SK-N-SH treated with all-trans-retinoic acid at 6 μM for 48 hours (cell line): ENCODE results near the gene MCOLN3.

Source experiments
- ATAC-seq: fragments of 200-7000 bp; cut with Tn5 transposase; 3 replicates; pipeline ENCODE4 v1.9.1; 2020; ENCODE audit warnings: mild to moderate bottlenecking, moderate library complexity
- ARNTL ChIP-seq: fragments of 450-650 bp; formaldehyde crosslinking; IDR thresholded peaks from 2 replicates; pipeline ENCODE4 v1.5.0; 2020; ENCODE audit warnings: low read depth, mild to moderate bottlenecking, moderate library complexity, borderline replicate concordance
- BACH2 ChIP-seq: fragments of 250-450 bp; sonication (Bioruptor Pico); IDR thresholded peaks from 2 replicates; pipeline ENCODE4 v1.9.0; 2021; ENCODE audit warnings: mild to moderate bottlenecking, borderline replicate concordance
- CSDC2 ChIP-seq: fragments of 250-450 bp; sonication (Bioruptor Pico); IDR thresholded peaks from 2 replicates; pipeline ENCODE4 v1.5.0; 2020; ENCODE audit warnings: mild to moderate bottlenecking, moderate library complexity
- ESRRG ChIP-seq: fragments of 250-450 bp; sonication (Bioruptor Pico); IDR thresholded peaks from 2 replicates; pipeline ENCODE4 v1.6.1; 2021; ENCODE audit warnings: mild to moderate bottlenecking
- ISL1 ChIP-seq: fragments of 250-450 bp; sonication (Bioruptor Pico); IDR thresholded peaks from 2 replicates; pipeline ENCODE4 v2.1.2; 2022; ENCODE audit warnings: mild to moderate bottlenecking, moderate library complexity
- OSR1 ChIP-seq: fragments of 250-450 bp; sonication (Bioruptor Pico); IDR thresholded peaks from 2 replicates; pipeline ENCODE4 v1.8.0; 2022; ENCODE audit warnings: moderate library complexity, mild to moderate bottlenecking, inconsistent platforms
- PPARA ChIP-seq: fragments of 250-450 bp; sonication (Bioruptor Pico); IDR thresholded peaks from 2 replicates; pipeline ENCODE4 v1.5.0; 2020; ENCODE audit warnings: mild to moderate bottlenecking, borderline replicate concordance
- RARB ChIP-seq: fragments of 250-450 bp; sonication (Bioruptor Pico); IDR thresholded peaks from 2 replicates; pipeline ENCODE4 v1.8.0; 2021; ENCODE audit warnings: mild to moderate bottlenecking, moderate library complexity
- SNAI2 ChIP-seq: fragments of 250-450 bp; sonication (Bioruptor Pico); IDR thresholded peaks from 2 replicates; pipeline ENCODE4 v1.5.0; 2020; ENCODE audit warnings: mild to moderate bottlenecking, moderate library complexity
- TOX ChIP-seq: fragments of 250-450 bp; sonication (Bioruptor Pico); IDR thresholded peaks from 2 replicates; pipeline ENCODE4 v1.8.0; 2021; ENCODE audit warnings: mild to moderate bottlenecking, moderate library complexity, borderline replicate concordance
- ZC3H10 ChIP-seq: fragments of 250-450 bp; sonication (Bioruptor Pico); IDR thresholded peaks from 2 replicates; pipeline ENCODE4 v1.5.1; 2021; ENCODE audit warnings: mild to moderate bottlenecking, moderate library complexity
- ZFP3 ChIP-seq: fragments of 250-450 bp; sonication (Bioruptor Pico); IDR thresholded peaks from 2 replicates; pipeline ENCODE4 v1.5.0; 2020; ENCODE audit warnings: mild to moderate bottlenecking, moderate library complexity
- ZNF565 ChIP-seq: fragments of 450-650 bp; formaldehyde crosslinking; conservative IDR thresholded peaks from 2 replicates; pipeline ENCODE4 v1.5.0; 2020; ENCODE audit warnings: low read depth, mild to moderate bottlenecking, moderate library complexity
- ZNF70 ChIP-seq: fragments of 450-650 bp; formaldehyde crosslinking; IDR thresholded peaks from 2 replicates; pipeline ENCODE4 v1.5.0; 2020; ENCODE audit warnings: mild to moderate bottlenecking, moderate library complexity
- ZNF8 ChIP-seq: fragments of 450-650 bp; formaldehyde crosslinking; IDR thresholded peaks from 2 replicates; pipeline ENCODE4 v1.5.0; 2020; ENCODE audit warnings: mild to moderate bottlenecking, moderate library complexity
- TF ChIP-seq, protein P1 (sequence below): fragments of 250-450 bp; sonication (Bioruptor Pico); IDR thresholded peaks from 2 replicates; pipeline ENCODE4 v1.5.1; 2021; ENCODE audit warnings: mild to moderate bottlenecking, moderate library complexity
- TF ChIP-seq, protein P2 (sequence below): fragments of 250-450 bp; sonication (Bioruptor Pico); IDR thresholded peaks from 2 replicates; pipeline ENCODE4 v1.5.1; 2020; ENCODE audit warnings: low read depth, mild to moderate bottlenecking, moderate library complexity
- TF ChIP-seq, protein P3 (sequence below): fragments of 250-450 bp; sonication (Bioruptor Pico); IDR thresholded peaks from 2 replicates; pipeline ENCODE4 v1.8.0; 2021; ENCODE audit warnings: low read depth, mild to moderate bottlenecking, moderate library complexity, borderline replicate concordance
- TF ChIP-seq, protein P4 (sequence below): fragments of 250-450 bp; sonication (Bioruptor Pico); IDR thresholded peaks from 2 replicates; pipeline ENCODE4 v1.5.0; 2020; ENCODE audit warnings: mild to moderate bottlenecking, moderate library complexity
- TF ChIP-seq, protein P5 (sequence below): fragments of 250-450 bp; sonication (Bioruptor Pico); IDR thresholded peaks from 2 replicates; pipeline ENCODE4 v1.8.0; 2020; ENCODE audit warnings: mild to moderate bottlenecking, moderate library complexity, borderline replicate concordance

MCOLN3 gene

DNA sequence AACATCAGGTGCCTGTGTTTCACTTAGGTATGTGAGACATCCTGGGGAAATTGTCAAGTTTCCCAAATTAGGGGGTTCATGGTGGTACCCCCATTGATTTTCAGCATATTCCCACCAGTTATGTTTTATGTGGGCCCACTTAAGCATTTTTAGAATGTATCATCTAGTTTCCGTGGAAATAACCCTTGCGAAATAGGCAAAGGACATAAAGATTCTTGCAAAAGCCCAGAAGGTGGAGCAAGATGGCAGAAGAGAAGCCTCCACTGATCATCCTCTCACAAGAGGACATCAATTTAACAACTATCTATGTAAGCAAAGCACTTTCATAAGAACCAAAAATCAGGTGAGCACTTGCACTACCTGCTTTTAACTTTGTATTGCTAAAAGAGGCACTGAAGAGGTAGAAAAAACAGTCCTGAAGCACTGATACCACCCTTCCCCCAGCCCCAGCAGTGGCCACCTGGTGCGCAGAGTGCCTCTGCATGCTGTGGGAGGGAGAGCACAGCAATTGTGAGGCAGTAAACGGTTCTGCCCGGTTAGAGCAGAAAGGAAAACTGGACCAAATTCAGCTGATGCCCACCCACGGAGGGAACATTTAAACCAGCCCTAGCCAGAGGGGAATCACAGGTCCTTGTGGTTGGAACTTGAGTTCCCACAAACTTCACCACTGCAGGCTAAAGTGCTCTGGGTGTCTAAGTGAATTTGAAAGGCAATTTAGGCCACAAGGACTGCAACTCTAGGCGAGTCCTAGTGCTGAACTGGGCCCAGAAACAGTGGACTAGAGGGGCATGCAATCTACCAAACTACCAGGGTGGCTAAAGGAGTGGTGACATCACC lies 74.6 kb downstream of the MCOLN3 start:
- no peak for ATAC-seq
- TF ChIP-seq ZC3H10 (CRISPR knock-in tag): no peak
- no peak for TF ChIP-seq TOX (CRISPR knock-in tag)
- TF ChIP-seq ISL1: no peak
- no peak for TF ChIP-seq ESRRG
- TF ChIP-seq, protein P1, sequence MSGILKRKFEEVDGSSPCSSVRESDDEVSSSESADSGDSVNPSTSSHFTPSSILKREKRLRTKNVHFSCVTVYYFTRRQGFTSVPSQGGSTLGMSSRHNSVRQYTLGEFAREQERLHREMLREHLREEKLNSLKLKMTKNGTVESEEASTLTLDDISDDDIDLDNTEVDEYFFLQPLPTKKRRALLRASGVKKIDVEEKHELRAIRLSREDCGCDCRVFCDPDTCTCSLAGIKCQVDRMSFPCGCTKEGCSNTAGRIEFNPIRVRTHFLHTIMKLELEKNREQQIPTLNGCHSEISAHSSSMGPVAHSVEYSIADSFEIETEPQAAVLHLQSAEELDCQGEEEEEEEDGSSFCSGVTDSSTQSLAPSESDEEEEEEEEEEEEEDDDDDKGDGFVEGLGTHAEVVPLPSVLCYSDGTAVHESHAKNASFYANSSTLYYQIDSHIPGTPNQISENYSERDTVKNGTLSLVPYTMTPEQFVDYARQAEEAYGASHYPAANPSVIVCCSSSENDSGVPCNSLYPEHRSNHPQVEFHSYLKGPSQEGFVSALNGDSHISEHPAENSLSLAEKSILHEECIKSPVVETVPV (CRISPR knock-in tag): no peak
- no peak for TF ChIP-seq SNAI2 (CRISPR knock-in tag)
- no peak for TF ChIP-seq ARNTL
- TF ChIP-seq, protein P2, sequence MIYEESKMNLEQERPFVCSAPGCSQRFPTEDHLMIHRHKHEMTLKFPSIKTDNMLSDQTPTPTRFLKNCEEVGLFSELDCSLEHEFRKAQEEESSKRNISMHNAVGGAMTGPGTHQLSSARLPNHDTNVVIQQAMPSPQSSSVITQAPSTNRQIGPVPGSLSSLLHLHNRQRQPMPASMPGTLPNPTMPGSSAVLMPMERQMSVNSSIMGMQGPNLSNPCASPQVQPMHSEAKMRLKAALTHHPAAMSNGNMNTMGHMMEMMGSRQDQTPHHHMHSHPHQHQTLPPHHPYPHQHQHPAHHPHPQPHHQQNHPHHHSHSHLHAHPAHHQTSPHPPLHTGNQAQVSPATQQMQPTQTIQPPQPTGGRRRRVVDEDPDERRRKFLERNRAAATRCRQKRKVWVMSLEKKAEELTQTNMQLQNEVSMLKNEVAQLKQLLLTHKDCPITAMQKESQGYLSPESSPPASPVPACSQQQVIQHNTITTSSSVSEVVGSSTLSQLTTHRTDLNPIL (CRISPR knock-in tag): no peak
- no peak for TF ChIP-seq ZNF565 (CRISPR knock-in tag)
- TF ChIP-seq ZFP3 (CRISPR knock-in tag): no peak
- no peak for TF ChIP-seq CSDC2 (CRISPR knock-in tag)
- TF ChIP-seq BACH2: no peak
- no peak for TF ChIP-seq ZNF70
- no peak for TF ChIP-seq ZNF8 (CRISPR knock-in tag)

DNA sequence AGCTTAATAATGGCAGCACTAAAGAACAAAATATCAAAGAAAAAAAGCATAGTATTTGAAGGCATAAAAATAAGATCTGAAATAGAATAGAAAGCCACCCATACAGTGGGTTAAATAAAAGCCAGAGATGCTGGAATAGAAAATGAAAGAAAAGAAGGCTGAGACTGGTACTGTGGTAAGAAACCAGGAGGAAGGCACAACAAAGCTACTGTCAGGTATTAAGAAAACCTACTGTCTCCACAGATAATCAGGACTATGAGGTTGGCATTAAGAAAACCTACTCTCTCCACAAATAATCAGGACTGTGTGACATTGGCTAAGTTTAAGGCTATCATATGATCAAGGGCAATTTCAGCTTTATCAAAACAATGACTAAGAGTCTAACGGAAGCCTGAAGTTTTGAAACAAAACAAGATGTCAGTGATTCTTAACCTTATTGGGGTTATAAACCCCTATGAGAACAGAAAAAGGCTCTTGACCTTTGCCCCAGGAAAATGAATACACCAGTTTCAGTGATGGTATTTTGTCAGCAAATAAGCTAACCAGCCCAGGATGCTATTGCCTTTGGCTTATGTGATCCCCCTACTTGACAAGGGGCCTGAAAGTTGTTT lies 75.8 kb downstream of the MCOLN3 start:
- no peak for TF ChIP-seq ISL1
- TF ChIP-seq, protein P1 (CRISPR knock-in tag): no peak
- TF ChIP-seq, protein P3, sequence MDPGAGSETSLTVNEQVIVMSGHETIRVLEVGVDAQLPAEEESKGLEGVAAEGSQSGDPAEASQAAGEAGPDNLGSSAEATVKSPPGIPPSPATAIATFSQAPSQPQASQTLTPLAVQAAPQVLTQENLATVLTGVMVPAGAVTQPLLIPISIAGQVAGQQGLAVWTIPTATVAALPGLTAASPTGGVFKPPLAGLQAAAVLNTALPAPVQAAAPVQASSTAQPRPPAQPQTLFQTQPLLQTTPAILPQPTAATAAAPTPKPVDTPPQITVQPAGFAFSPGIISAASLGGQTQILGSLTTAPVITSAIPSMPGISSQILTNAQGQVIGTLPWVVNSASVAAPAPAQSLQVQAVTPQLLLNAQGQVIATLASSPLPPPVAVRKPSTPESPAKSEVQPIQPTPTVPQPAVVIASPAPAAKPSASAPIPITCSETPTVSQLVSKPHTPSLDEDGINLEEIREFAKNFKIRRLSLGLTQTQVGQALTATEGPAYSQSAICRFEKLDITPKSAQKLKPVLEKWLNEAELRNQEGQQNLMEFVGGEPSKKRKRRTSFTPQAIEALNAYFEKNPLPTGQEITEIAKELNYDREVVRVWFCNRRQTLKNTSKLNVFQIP (CRISPR knock-in tag): no peak
- TF ChIP-seq BACH2: no peak
- TF ChIP-seq, protein P4, sequence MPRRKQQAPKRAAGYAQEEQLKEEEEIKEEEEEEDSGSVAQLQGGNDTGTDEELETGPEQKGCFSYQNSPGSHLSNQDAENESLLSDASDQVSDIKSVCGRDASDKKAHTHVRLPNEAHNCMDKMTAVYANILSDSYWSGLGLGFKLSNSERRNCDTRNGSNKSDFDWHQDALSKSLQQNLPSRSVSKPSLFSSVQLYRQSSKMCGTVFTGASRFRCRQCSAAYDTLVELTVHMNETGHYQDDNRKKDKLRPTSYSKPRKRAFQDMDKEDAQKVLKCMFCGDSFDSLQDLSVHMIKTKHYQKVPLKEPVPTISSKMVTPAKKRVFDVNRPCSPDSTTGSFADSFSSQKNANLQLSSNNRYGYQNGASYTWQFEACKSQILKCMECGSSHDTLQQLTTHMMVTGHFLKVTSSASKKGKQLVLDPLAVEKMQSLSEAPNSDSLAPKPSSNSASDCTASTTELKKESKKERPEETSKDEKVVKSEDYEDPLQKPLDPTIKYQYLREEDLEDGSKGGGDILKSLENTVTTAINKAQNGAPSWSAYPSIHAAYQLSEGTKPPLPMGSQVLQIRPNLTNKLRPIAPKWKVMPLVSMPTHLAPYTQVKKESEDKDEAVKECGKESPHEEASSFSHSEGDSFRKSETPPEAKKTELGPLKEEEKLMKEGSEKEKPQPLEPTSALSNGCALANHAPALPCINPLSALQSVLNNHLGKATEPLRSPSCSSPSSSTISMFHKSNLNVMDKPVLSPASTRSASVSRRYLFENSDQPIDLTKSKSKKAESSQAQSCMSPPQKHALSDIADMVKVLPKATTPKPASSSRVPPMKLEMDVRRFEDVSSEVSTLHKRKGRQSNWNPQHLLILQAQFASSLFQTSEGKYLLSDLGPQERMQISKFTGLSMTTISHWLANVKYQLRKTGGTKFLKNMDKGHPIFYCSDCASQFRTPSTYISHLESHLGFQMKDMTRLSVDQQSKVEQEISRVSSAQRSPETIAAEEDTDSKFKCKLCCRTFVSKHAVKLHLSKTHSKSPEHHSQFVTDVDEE (CRISPR knock-in tag): no peak
- no peak for TF ChIP-seq RARB (CRISPR knock-in tag)
- no peak for TF ChIP-seq TOX (CRISPR knock-in tag)
- TF ChIP-seq ESRRG: no peak
- TF ChIP-seq ARNTL: no peak
- TF ChIP-seq SNAI2 (CRISPR knock-in tag): no peak
- no peak for TF ChIP-seq PPARA (CRISPR knock-in tag)
- no peak for TF ChIP-seq ZNF70
- TF ChIP-seq, protein P5, sequence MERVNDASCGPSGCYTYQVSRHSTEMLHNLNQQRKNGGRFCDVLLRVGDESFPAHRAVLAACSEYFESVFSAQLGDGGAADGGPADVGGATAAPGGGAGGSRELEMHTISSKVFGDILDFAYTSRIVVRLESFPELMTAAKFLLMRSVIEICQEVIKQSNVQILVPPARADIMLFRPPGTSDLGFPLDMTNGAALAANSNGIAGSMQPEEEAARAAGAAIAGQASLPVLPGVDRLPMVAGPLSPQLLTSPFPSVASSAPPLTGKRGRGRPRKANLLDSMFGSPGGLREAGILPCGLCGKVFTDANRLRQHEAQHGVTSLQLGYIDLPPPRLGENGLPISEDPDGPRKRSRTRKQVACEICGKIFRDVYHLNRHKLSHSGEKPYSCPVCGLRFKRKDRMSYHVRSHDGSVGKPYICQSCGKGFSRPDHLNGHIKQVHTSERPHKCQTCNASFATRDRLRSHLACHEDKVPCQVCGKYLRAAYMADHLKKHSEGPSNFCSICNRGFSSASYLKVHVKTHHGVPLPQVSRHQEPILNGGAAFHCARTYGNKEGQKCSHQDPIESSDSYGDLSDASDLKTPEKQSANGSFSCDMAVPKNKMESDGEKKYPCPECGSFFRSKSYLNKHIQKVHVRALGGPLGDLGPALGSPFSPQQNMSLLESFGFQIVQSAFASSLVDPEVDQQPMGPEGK (CRISPR knock-in tag): no peak
- no peak for TF ChIP-seq CSDC2 (CRISPR knock-in tag)
- no peak for TF ChIP-seq ZNF565 (CRISPR knock-in tag)
- TF ChIP-seq, protein P2 (CRISPR knock-in tag): no peak
- TF ChIP-seq ZNF8 (CRISPR knock-in tag): no peak
- TF ChIP-seq OSR1 (CRISPR knock-in tag): no peak
- no peak for ATAC-seq
